NCI-H748 treated with DMSO at 0.1 percent for 48 hours (cell line): ENCODE results near the gene ABCA12.

Experiments
- DNase-seq: peaks from one replicate; lab custom pipeline; 2025; lab: John Stamatoyannopoulos, UW

The ABCA12 gene

GRCh38 chr2:215032153-215032552, 106.3 kb downstream of the ABCA12 start:
- no peak for DNase-seq

GRCh38 chr2:215031321-215031720, 107.1 kb downstream of the ABCA12 start:
- DNase-seq, result no peak

- DNase-seq, result no peak
Observed at GRCh38 chr2:215029936-215030335, 108.5 kb downstream of the ABCA12 start.

- no peak for DNase-seq
Observed at GRCh38 chr2:215028231-215028630, 110.2 kb downstream of the ABCA12 start.

- DNase-seq, result no peak
Observed at GRCh38 chr2:215027779-215028178, 110.6 kb downstream of the ABCA12 start.

- no peak for DNase-seq
Observed at GRCh38 chr2:215022910-215023309, 115.5 kb downstream of the ABCA12 start.

GRCh38 chr2:215022418-215022817, 116.0 kb downstream of the ABCA12 start:
- no peak for DNase-seq

- DNase-seq, result no peak
Observed at GRCh38 chr2:215020283-215020682, 118.1 kb downstream of the ABCA12 start.

- no peak for DNase-seq
Observed at GRCh38 chr2:215019521-215020145, 118.8 kb downstream of the ABCA12 start.

GRCh38 chr2:215019085-215019484, 119.3 kb downstream of the ABCA12 start:
- no peak for DNase-seq

GRCh38 chr2:215015421-215015820, 123.0 kb downstream of the ABCA12 start:
- DNase-seq, result no peak

GRCh38 chr2:215010390-215010789, 128.0 kb downstream of the ABCA12 start:
- no peak for DNase-seq

GRCh38 chr2:215003001-215003400, 135.4 kb downstream of the ABCA12 start:
- DNase-seq, result no peak

- DNase-seq, result peak; percentile 65
Observed at GRCh38 chr2:215002500-215002899, 135.9 kb downstream of the ABCA12 start.

GRCh38 chr2:215000721-215001120, 137.7 kb downstream of the ABCA12 start:
- DNase-seq, result no peak

GRCh38 chr2:214995926-214996670, 142.3 kb downstream of the ABCA12 start:
- DNase-seq, result no peak

GRCh38 chr2:214995409-214995808, 143.0 kb downstream of the ABCA12 start:
- DNase-seq, result no peak

GRCh38 chr2:214992911-214993310, 145.5 kb downstream of the ABCA12 start:
- no peak for DNase-seq

- no peak for DNase-seq
Observed at GRCh38 chr2:214989187-214989586, 149.2 kb downstream of the ABCA12 start.

- no peak for DNase-seq
Observed at GRCh38 chr2:214987261-214987660, 151.2 kb downstream of the ABCA12 start.

- DNase-seq, result no peak
Observed at GRCh38 chr2:214985619-214986018, 152.8 kb downstream of the ABCA12 start.

GRCh38 chr2:214966420-214966819, 172.0 kb downstream of the ABCA12 start:
- no peak for DNase-seq

GRCh38 chr2:214960677-214961076, 177.7 kb downstream of the ABCA12 start:
- no peak for DNase-seq

GRCh38 chr2:214946949-214947348, 191.5 kb downstream of the ABCA12 start:
- no peak for DNase-seq
